ENCODE measurements around the gene ATXN7L2.

ATXN7L2 gene

DNA sequence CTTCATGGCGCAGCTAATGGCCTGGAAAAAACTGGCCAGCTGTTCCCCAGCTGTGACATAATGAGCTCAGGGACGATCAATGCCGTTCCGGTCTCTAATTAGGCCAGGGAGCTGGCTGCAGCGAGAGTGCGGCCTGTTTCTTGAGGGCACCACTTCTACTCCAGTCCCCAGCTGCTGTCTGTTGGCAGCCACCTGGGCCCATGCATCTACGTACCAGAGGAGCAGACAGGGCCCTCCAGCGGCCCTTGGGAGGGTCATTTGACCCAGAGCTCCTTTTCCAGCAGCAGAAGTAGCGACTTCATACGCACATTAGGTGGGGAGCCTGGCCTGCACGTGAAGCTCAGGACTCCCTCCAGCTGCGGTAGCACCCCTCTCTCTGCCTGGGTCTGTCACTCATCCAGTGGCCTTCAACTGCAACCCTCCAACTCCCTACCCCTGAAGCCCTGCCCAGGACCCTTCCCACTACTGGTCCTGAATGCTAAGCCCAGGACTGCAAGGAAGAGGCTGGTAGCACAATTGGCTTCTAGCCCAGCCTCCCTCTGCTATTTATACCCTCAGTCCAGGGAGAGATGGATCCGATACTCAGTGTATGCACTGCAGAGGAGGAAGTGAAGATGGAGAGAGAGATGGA, 46.9 kb downstream of the ATXN7L2 start:
- H3K4me3 ChIP-seq (ENCODE audit: control insufficient read depth, low read depth, low read length) = no peak overlapping the region
- no peak for DNase-seq (ENCODE audit: low read depth)
- TF ChIP-seq, protein P1, sequence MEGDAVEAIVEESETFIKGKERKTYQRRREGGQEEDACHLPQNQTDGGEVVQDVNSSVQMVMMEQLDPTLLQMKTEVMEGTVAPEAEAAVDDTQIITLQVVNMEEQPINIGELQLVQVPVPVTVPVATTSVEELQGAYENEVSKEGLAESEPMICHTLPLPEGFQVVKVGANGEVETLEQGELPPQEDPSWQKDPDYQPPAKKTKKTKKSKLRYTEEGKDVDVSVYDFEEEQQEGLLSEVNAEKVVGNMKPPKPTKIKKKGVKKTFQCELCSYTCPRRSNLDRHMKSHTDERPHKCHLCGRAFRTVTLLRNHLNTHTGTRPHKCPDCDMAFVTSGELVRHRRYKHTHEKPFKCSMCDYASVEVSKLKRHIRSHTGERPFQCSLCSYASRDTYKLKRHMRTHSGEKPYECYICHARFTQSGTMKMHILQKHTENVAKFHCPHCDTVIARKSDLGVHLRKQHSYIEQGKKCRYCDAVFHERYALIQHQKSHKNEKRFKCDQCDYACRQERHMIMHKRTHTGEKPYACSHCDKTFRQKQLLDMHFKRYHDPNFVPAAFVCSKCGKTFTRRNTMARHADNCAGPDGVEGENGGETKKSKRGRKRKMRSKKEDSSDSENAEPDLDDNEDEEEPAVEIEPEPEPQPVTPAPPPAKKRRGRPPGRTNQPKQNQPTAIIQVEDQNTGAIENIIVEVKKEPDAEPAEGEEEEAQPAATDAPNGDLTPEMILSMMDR (IDR thresholded peaks at IDR 0.05; ENCODE audit: control insufficient read depth, insufficient read depth, low read depth, low read length, missing control alignments) = no peak

DNA sequence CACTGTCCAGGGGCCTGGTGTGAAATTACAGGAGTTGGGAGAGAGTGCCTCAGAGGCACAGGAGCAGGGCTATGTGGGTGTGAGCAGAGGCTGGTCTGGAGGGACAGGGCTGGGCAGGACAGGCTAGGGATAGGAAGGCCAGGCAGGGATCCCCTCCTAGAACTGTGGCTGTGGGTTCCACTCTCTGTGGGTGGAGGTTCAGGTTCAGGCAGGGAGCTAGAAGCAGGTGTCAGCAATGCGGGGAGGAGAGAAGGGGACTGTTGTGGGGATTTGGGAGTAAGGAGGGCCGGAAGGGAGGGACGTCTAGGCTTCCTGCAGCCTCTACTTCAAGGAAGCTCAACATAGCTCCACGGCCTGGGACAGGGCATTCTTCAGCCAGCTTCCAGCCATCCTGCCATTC, 47.7 kb downstream of the ATXN7L2 start:
- no peak for DNase-seq (ENCODE audit: low read depth)
- no peak overlapping the region for H3K4me3 ChIP-seq (ENCODE audit: control insufficient read depth, low read depth, low read length)
- TF ChIP-seq, protein P1 (IDR thresholded peaks at IDR 0.05; ENCODE audit: control insufficient read depth, insufficient read depth, low read depth, low read length, missing control alignments) = no peak

DNA sequence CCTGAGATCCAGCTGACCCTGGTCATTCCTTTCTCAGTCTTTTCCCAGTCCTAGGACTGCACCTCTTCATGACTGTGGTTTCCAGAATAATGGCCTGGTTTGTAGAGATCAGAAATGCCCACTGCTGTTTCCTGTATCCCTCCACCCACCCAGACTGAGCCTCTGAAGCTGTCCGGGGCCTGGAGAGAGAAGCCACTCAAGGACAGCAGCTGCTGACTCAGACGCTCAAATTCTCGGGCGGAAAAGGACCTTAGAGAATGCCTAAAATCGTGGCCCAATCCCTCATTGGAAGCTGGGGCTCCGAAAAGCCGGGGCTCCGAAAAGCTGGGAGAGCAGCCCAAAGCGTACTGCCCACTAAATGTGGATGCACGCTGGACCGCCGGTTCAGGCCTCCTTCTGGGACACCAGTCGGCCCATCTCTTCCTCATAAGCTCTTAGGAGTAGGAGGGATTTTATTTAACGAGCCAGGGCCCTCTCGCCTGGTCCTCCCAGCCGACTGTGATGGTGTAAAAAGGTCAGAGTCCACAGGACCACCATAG, 48.2 kb downstream of the ATXN7L2 start:
- TF ChIP-seq, protein P1 (IDR thresholded peaks at IDR 0.05; ENCODE audit: control insufficient read depth, insufficient read depth, low read depth, low read length, missing control alignments) = no peak
- no peak overlapping the region for H3K4me3 ChIP-seq (ENCODE audit: control insufficient read depth, low read depth, low read length)
- DNase-seq (ENCODE audit: low read depth) = no peak

DNA sequence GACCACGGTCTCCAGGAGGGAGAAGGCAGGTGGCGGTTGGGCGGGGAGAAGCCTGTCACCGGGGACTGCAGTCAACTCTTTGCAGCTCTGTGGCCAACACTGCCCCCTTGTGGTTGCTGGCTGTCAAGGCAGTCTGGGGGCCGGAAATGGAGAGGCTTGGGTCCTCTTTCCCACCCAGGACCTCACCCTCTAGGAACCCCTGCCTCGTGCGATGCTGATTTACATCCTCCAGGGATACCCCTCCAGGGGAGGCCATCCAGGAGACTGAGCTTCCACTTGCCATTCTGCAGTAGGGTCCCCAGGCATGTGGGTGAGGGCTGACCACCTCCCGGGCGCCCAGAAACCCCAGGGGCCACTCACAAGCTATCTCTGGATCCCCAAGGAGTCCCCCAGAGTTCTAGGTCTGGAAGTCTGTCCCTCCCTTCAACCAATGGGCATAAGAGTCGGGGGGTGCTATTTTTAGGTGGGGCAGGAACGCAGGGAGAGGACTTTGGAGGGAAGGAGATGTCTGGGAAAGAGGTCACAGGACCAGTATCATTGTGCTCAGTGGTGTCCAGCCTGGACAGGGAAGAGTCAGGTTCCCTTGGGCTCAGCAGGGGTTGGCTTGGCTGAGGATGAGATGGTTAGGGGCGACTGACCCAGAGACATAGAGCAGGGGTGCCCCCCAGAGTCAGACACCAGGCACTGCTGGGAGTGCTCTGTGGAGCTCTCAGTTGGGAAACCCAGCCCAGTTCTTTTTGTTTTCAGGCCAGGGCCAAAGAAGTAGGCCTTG, 48.8 kb downstream of the ATXN7L2 start:
- no peak for DNase-seq (ENCODE audit: low read depth)
- TF ChIP-seq, protein P1 (IDR thresholded peaks at IDR 0.05; ENCODE audit: control insufficient read depth, insufficient read depth, low read depth, low read length, missing control alignments) = peak; percentile 98
- no peak overlapping the region; the same call in 1 of the 2 replicates for H3K4me3 ChIP-seq (ENCODE audit: control insufficient read depth, low read depth, low read length)

DNA sequence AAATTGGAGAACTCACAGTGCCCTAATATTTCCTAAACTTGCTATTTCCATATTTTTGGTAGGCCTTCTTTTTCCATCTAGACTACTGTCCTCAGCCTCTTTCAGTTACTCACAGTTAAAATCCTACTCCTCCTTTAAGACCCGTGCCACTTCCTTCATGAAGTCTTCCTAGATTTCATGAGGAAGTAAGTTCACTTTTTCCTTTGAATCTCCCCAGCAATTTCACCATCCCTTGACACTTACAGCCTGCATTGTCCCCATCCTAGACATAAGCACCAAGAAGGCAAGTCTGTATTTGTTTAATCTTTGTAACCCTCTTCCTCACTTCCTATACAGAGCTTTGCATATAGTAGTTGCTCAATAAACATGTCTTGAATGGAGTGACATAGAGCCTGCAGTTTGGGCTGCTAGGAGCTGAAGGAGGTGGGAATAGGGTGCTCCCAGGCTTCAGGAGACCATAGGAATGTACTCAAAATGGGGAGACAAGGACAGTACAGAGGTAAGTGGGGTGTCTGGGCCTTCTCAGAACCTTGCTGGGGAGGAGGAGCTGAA, 50.7 kb downstream of the ATXN7L2 start:
- TF ChIP-seq, protein P1 (IDR thresholded peaks at IDR 0.05; ENCODE audit: control insufficient read depth, insufficient read depth, low read depth, low read length, missing control alignments) = no peak
- no peak for DNase-seq (ENCODE audit: low read depth)
- no peak overlapping the region for H3K4me3 ChIP-seq (ENCODE audit: control insufficient read depth, low read depth, low read length)

DNA sequence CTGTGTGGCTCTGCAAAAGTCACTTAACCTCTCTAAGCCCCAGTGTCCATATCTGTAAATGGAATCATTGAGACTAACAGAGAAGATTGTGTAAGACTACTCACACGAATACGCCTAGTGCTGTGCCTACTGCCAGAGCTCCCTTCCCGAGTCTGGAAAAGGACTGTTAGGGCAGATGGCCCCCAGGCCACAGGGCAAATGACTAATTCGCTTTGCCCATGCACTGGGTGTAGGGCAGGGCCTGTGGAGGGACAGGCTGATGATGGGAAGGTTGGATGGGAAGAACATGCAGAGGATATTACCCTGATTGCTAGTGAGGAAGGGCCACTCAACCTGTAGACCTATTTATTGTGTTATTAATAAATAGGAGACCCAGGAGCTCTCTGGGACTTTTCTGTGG, 51.8 kb downstream of the ATXN7L2 start:
- TF ChIP-seq, protein P1 (IDR thresholded peaks at IDR 0.05; ENCODE audit: control insufficient read depth, insufficient read depth, low read depth, low read length, missing control alignments) = no peak
- no peak overlapping the region for H3K4me3 ChIP-seq (ENCODE audit: control insufficient read depth, low read depth, low read length)
- DNase-seq (ENCODE audit: low read depth) = no peak
